Astrocyte (in vitro differentiated cells and primary cell): ENCODE measurements around the gene SNED1. TPM values are rescaled to one million over a fixed set of nuclear protein-coding genes. Genes with fewer than 3 reads are reported as not detected.

Experiments used
- DNase-seq: peaks from one replicate; pipeline ENCODE4 v3.0.0-alpha.2; 2010; ENCODE audit warnings: low read depth
- FAIRE-seq: peaks from 2 replicates; lab custom pipeline; 2011; peaks lifted over from hg19 to GRCh38; lab: Jason Lieb, UNC
- H2AFZ ChIP-seq: 2 replicates; pipeline ENCODE4 v1.6.0; 2012; ENCODE audit warnings: low read depth, low read length, inconsistent platforms
- H3K27ac ChIP-seq: 2 replicates; pipeline ENCODE4 v1.5.1; 2011; ENCODE audit warnings: low read depth, low read length, inconsistent platforms
- H3K27me3 ChIP-seq: 2 replicates; pipeline ENCODE4 v1.6.0; 2011; ENCODE audit warnings: low read length, inconsistent platforms; ENCODE audit not compliant: insufficient read depth
- H3K36me3 ChIP-seq: 2 replicates; pipeline ENCODE4 v1.5.1; 2011; ENCODE audit warnings: low read length, inconsistent platforms; ENCODE audit not compliant: insufficient read depth
- H3K4me1 ChIP-seq: 2 replicates; pipeline ENCODE4 v1.5.1; 2011; ENCODE audit warnings: low read length, inconsistent platforms; ENCODE audit not compliant: insufficient read depth
- H3K4me2 ChIP-seq: 2 replicates; pipeline ENCODE4 v1.6.0; 2012; ENCODE audit warnings: low read length, inconsistent platforms
- H3K4me3 ChIP-seq: 2 replicates; pipeline ENCODE4 v1.5.1; 2011; ENCODE audit warnings: low read depth, mild to moderate bottlenecking, low read length, inconsistent platforms; ENCODE audit not compliant: insufficient read depth
- H3K79me2 ChIP-seq: 2 replicates; pipeline ENCODE4 v1.6.0; 2012; ENCODE audit warnings: mild to moderate bottlenecking, low read length, inconsistent platforms; ENCODE audit not compliant: insufficient read depth
- H3K9ac ChIP-seq: 2 replicates; pipeline ENCODE4 v1.6.0; 2012; ENCODE audit warnings: mild to moderate bottlenecking, low read length, inconsistent platforms
- H3K9me3 ChIP-seq: 2 replicates; pipeline ENCODE4 v1.5.1; 2012; ENCODE audit warnings: low read depth, mild to moderate bottlenecking, low read length, inconsistent platforms; ENCODE audit not compliant: insufficient read depth
- H4K20me1 ChIP-seq: 2 replicates; pipeline ENCODE4 v1.6.0; 2012; ENCODE audit warnings: low read length, inconsistent platforms; ENCODE audit not compliant: insufficient read depth
- H3K27ac Mint-ChIP-seq: one replicate; pipeline ENCODE4 v1.8.0; 2021; ENCODE audit warnings: mild to moderate bottlenecking, mixed read lengths; ENCODE audit not compliant: unreplicated experiment
- H3K27me3 Mint-ChIP-seq: one replicate; pipeline ENCODE4 v1.8.0; 2021; ENCODE audit warnings: low read depth, mixed read lengths; ENCODE audit not compliant: unreplicated experiment
- H3K36me3 Mint-ChIP-seq: one replicate; pipeline ENCODE4 v1.8.0; 2021; ENCODE audit warnings: low read depth, mixed read lengths; ENCODE audit not compliant: unreplicated experiment
- H3K4me1 Mint-ChIP-seq: one replicate; pipeline ENCODE4 v1.8.0; 2021; ENCODE audit warnings: low read depth, mixed read lengths; ENCODE audit not compliant: unreplicated experiment
- H3K4me3 Mint-ChIP-seq: one replicate; pipeline ENCODE4 v1.8.0; 2021; ENCODE audit warnings: mild to moderate bottlenecking, moderate library complexity, mixed read lengths; ENCODE audit not compliant: unreplicated experiment
- H3K9me3 Mint-ChIP-seq: one replicate; pipeline ENCODE4 v1.8.0; 2021; ENCODE audit warnings: mild to moderate bottlenecking, mixed read lengths; ENCODE audit not compliant: unreplicated experiment
- EZH2 ChIP-seq: IDR thresholded peaks from 2 replicates; pipeline ENCODE4 v1.6.1; 2012; ENCODE audit warnings: mild to moderate bottlenecking, low read length, inconsistent platforms; ENCODE audit not compliant: insufficient read depth
- total RNA-seq: library from RNA; stranded (reverse); gene quantifications from 2 replicates; pipeline ENCODE4 v1.2.1, GENCODE V29; 2021
- TF ChIP-seq, protein P1 (sequence below): IDR thresholded peaks from 2 replicates; pipeline ENCODE4 v1.5.1; 2011; ENCODE audit warnings: low read depth, mild to moderate bottlenecking, inconsistent platforms, low read length, moderate library complexity; ENCODE audit not compliant: insufficient read depth

Gene SNED1
- total RNA-seq, 1 donor from 2014 or later: 0.23 TPM

GRCh38 chr2:241047253-241048010 is 49.0 kb downstream of the SNED1 start:
- H3K27ac ChIP-seq: no peak overlapping the region
- Mint-ChIP-seq H3K27me3 (peaks cover 57% of the 10 kb centered on the region), H3K9me3 (peaks cover 9% of the 10 kb centered on the region), H3K4me3 (no peak overlapping the region), H3K36me3 (no peaks in the 10 kb centered on the region), H3K4me1 (no peaks in the 10 kb centered on the region), H3K27ac (no peak overlapping the region)
- H3K9me3 ChIP-seq: no peaks in the 10 kb centered on the region
- H3K4me1 ChIP-seq: no peaks in the 10 kb centered on the region
- H2AFZ ChIP-seq: no peak overlapping the region
- FAIRE-seq (no peak), DNase-seq (no peak)
- H3K9ac ChIP-seq: no peak overlapping the region
- no peak overlapping the region for H3K4me2 ChIP-seq
- no peaks in the 10 kb centered on the region for H3K79me2 ChIP-seq
- no peaks in the 10 kb centered on the region for H4K20me1 ChIP-seq
- TF ChIP-seq EZH2: no peak
- TF ChIP-seq, protein P1, sequence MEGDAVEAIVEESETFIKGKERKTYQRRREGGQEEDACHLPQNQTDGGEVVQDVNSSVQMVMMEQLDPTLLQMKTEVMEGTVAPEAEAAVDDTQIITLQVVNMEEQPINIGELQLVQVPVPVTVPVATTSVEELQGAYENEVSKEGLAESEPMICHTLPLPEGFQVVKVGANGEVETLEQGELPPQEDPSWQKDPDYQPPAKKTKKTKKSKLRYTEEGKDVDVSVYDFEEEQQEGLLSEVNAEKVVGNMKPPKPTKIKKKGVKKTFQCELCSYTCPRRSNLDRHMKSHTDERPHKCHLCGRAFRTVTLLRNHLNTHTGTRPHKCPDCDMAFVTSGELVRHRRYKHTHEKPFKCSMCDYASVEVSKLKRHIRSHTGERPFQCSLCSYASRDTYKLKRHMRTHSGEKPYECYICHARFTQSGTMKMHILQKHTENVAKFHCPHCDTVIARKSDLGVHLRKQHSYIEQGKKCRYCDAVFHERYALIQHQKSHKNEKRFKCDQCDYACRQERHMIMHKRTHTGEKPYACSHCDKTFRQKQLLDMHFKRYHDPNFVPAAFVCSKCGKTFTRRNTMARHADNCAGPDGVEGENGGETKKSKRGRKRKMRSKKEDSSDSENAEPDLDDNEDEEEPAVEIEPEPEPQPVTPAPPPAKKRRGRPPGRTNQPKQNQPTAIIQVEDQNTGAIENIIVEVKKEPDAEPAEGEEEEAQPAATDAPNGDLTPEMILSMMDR: no peak
- peaks cover 5% of the 10 kb centered on the region for H3K27me3 ChIP-seq
- no peaks in the 10 kb centered on the region for H3K36me3 ChIP-seq
- no peak overlapping the region for H3K4me3 ChIP-seq

GRCh38 chr2:241048149-241048948 is 49.9 kb downstream of the SNED1 start:
- TF ChIP-seq EZH2: no peak
- TF ChIP-seq, protein P1: no peak
- H3K4me1 Mint-ChIP-seq: no peaks in the 10 kb centered on the region
- no peaks in the 10 kb centered on the region for H3K36me3 Mint-ChIP-seq
- no peak overlapping the region for H3K27ac Mint-ChIP-seq
- H3K36me3 ChIP-seq: no peaks in the 10 kb centered on the region
- no peak overlapping the region for H3K4me3 Mint-ChIP-seq
- H3K9ac ChIP-seq: no peak overlapping the region
- H2AFZ ChIP-seq: no peak overlapping the region
- H3K4me2 ChIP-seq: no peak overlapping the region
- H3K27me3 ChIP-seq: no peaks in the 10 kb centered on the region
- H4K20me1 ChIP-seq: no peaks in the 10 kb centered on the region
- peaks cover 49% of the 10 kb centered on the region for H3K27me3 Mint-ChIP-seq
- H3K9me3 ChIP-seq: no peaks in the 10 kb centered on the region
- no peak overlapping the region for H3K27ac ChIP-seq
- H3K9me3 Mint-ChIP-seq: peaks cover 9% of the 10 kb centered on the region
- no peak for FAIRE-seq
- H3K4me3 ChIP-seq: no peak overlapping the region
- no peak for DNase-seq
- H3K4me1 ChIP-seq: no peaks in the 10 kb centered on the region
- no peaks in the 10 kb centered on the region for H3K79me2 ChIP-seq
